Panc1 (cell line): Measurements from ENCODE around the gene SELENOF. TPM values are rescaled to one million over a fixed set of nuclear protein-coding genes. Genes with fewer than 3 reads are reported as not detected.

Experiments
- ATAC-seq: fragments of 200-7000 bp; cut with Tn5 transposase; 2 replicates; pipeline ENCODE4 v1.9.1; 2020; ENCODE audit warnings: mild to moderate bottlenecking, moderate library complexity
- BruUV-seq: library from RNA; stranded (reverse); fragments of 400-500 nt; replicated peaks from 2 replicates; lab custom pipeline; 2021; lab: Mats Ljungman, UMichigan
- CTCF ChIA-PET: fragments of 300-600 bp; sonication (Branson Sonifier 250); formaldehyde crosslinking; loops from one replicate; lab custom pipeline; 2022; ENCODE audit warnings: antibody characterized with exemption; lab: Charles Lee
- POLR2A ChIA-PET: fragments of 300-600 bp; sonication (Branson Sonifier 250); formaldehyde crosslinking; loops from one replicate; lab custom pipeline; 2022; ENCODE audit warnings: antibody characterized with exemption; lab: Charles Lee
- DNase-seq: peaks from one replicate; pipeline ENCODE4 v3.0.0-alpha.2; 2010; ENCODE audit warnings: low read depth, low spot score
- H3K27ac ChIP-seq: 2 replicates; pipeline ENCODE4 v1.5.1; 2011; ENCODE audit warnings: mild to moderate bottlenecking, low read length, inconsistent platforms
- H3K27me3 ChIP-seq: fragments of 200-500 bp; sonication (Bioruptor generic); 2 replicates; pipeline ENCODE4 v1.6.0; 2014; ENCODE audit warnings: low read length, inconsistent platforms; ENCODE audit not compliant: control insufficient read depth, insufficient read depth
- H3K36me3 ChIP-seq: fragments of 200-500 bp; sonication (Bioruptor generic); 2 replicates; pipeline ENCODE4 v1.5.1; 2014; ENCODE audit warnings: inconsistent platforms, mild to moderate bottlenecking, low read length, moderate library complexity; ENCODE audit not compliant: control insufficient read depth, insufficient read depth
- H3K4me1 ChIP-seq: 2 replicates; pipeline ENCODE4 v1.5.1; 2011; ENCODE audit warnings: inconsistent platforms, mild to moderate bottlenecking, low read length, moderate library complexity; ENCODE audit not compliant: control insufficient read depth, insufficient read depth
- H3K4me3 ChIP-seq, 2 experiments: 2 replicates each; pipeline ENCODE4 v1.5.1; 2011 to 2012; ENCODE audit warnings: low read depth in 2 of 2, low read length in 2 of 2, mild to moderate bottlenecking in 2 of 2, inconsistent platforms in 1 of 2, moderate library complexity in 1 of 2
- H3K9me3 ChIP-seq: fragments of 200-500 bp; sonication (Bioruptor generic); 2 replicates; pipeline ENCODE4 v1.5.1; 2014; ENCODE audit warnings: low read depth, mild to moderate bottlenecking, inconsistent platforms, low read length, moderate library complexity; ENCODE audit not compliant: control insufficient read depth, insufficient read depth
- CTCF ChIP-seq: fragments of 450-650 bp; IDR thresholded peaks from 2 replicates; pipeline ENCODE4 v1.5.1; 2017; ENCODE audit warnings: mild to moderate bottlenecking
- POLR2AphosphoS5 ChIP-seq: IDR thresholded peaks from 2 replicates; pipeline ENCODE4 v1.6.1; 2012; ENCODE audit warnings: mild to moderate bottlenecking, low read depth, low read length, moderate library complexity
- REST ChIP-seq, 2 experiments: IDR thresholded peaks; 2 replicates each; pipeline ENCODE4 v1.6.1; 2011 to 2012; ENCODE audit warnings: low read depth in 2 of 2, control low read depth in 1 of 2, low read length in 1 of 2, mild to moderate bottlenecking in 1 of 2, moderate library complexity in 1 of 2; ENCODE audit not compliant: insufficient read depth in 1 of 2
- SIN3A ChIP-seq: IDR thresholded peaks from 2 replicates; pipeline ENCODE4 v1.6.1; 2012; ENCODE audit warnings: low read depth, mild to moderate bottlenecking, low read length, moderate library complexity, borderline replicate concordance; ENCODE audit not compliant: insufficient read depth
- TCF7L2 ChIP-seq: IDR thresholded peaks from 2 replicates; pipeline ENCODE4 v1.6.1; 2011; ENCODE audit warnings: mild to moderate bottlenecking, low read depth, low read length, inconsistent platforms
- in situ Hi-C: cut with HindIII; loops from 2 replicates; pipeline ENCODE4 v1.10.0; 2016; ENCODE audit warnings: low sequenced_read_pairs, low pct_unique_long_range_greater_than_20kb
- intact Hi-C: fragments of 100-400 bp; cut with micrococcal nuclease; formaldehyde crosslinking; loops from one replicate; pipeline ENCODE4 v1.10.0; 2022; ENCODE audit not compliant: unreplicated experiment
- total RNA-seq: library from RNA; stranded (reverse); gene quantifications from one replicate; pipeline ENCODE4 v1.2.1, GENCODE V29; 2021; ENCODE audit not compliant: unreplicated experiment

SELENOF gene
- total RNA-seq, 1 experiment from 2014 or later, result 190 TPM

GRCh38 chr1:86950712-86951419 lies 36.9 kb upstream of the SELENOF start:
- ChIA-PET POLR2A (no interaction called here), CTCF (no interaction called here)
- BruUV-seq, result no TSS peak
- Histone ChIP-seq H3K4me3 (no peak overlapping the region), H3K9me3 (no peaks in the 10 kb centered on the region), H3K36me3 (no peaks in the 10 kb centered on the region), H3K4me1 (0 out of 2 replicates have a peak, but pooled peaks cover 6% of the 10 kb centered on the region), H3K27ac (no peak overlapping the region), H3K27me3 (no peaks in the 10 kb centered on the region)
- no peak for DNase-seq
- intact Hi-C loops (no loop called here), in situ Hi-C loops (no loop called here)
- no peak for TF ChIP-seq CTCF
- TF ChIP-seq REST (IDR thresholded peaks at IDR 0.05; ENCODE audit: insufficient read depth in 1 of 2, low read depth in 2 of 2, low read length in 1 of 2), result no peak
- TF ChIP-seq TCF7L2, result no peak
- no peak for TF ChIP-seq POLR2AphosphoS5
- TF ChIP-seq SIN3A, result no peak
- no peak for ATAC-seq

- H3K4me3 ChIP-seq, result no peak overlapping the region
- DNase-seq (no peak), ATAC-seq (no peak)
- H3K27ac ChIP-seq, result no peak overlapping the region
- H3K27me3 ChIP-seq, result no peaks in the 10 kb centered on the region
- in situ Hi-C loops, result no loop called here
- ChIA-PET POLR2A (no interaction called here), CTCF (no interaction called here)
- H3K9me3 ChIP-seq, result no peaks in the 10 kb centered on the region
- BruUV-seq, result no TSS peak
- intact Hi-C loops, result no loop called here
- H3K4me1 ChIP-seq, result 0 out of 2 replicates have a peak, but pooled peaks cover 6% of the 10 kb centered on the region
- no peak for TF ChIP-seq TCF7L2
- no peaks in the 10 kb centered on the region for H3K36me3 ChIP-seq
Observed at GRCh38 chr1:86948212-86948611, 34.3 kb upstream of the SELENOF start.

- no TSS peak for BruUV-seq
- TF ChIP-seq REST (IDR thresholded peaks at IDR 0.05; ENCODE audit: insufficient read depth in 1 of 2, low read depth in 2 of 2, low read length in 1 of 2) (no peak), SIN3A (no peak), TCF7L2 (no peak), POLR2AphosphoS5 (no peak), CTCF (no peak)
- Histone ChIP-seq H3K36me3 (no peaks in the 10 kb centered on the region), H3K4me3 (no peak overlapping the region), H3K27me3 (no peaks in the 10 kb centered on the region), H3K4me1 (peaks cover 3% of the 10 kb centered on the region; the same call in 1 of the 2 replicates), H3K27ac (no peak overlapping the region), H3K9me3 (no peaks in the 10 kb centered on the region)
- CTCF ChIA-PET, result no interaction called here
- POLR2A ChIA-PET, result no interaction called here
- intact Hi-C loops, result no loop called here
- no peak for ATAC-seq
- in situ Hi-C loops, result no loop called here
- DNase-seq, result no peak
Observed at GRCh38 chr1:86942743-86943142, 28.8 kb upstream of the SELENOF start.
